Epithelial cell of proximal tubule (primary cell): ENCODE data around the gene LOXL1. TPM values are rescaled to one million over a fixed set of nuclear protein-coding genes. Genes with fewer than 3 reads are reported as not detected.
"Not testable (repeated sequence)": the region's sequence is repeated elsewhere in the genome, so short reads cannot be mapped to it uniquely, and the experiment has no call there.

Experiments
- DNase-seq: peaks from one replicate; pipeline ENCODE4 v3.0.0-alpha.2; 2011; ENCODE audit warnings: low read depth
- H3K4me3 ChIP-seq: 2 replicates; pipeline ENCODE4 v1.5.1; 2011; ENCODE audit warnings: low read depth, mild to moderate bottlenecking, low read length
- total RNA-seq: library from RNA; depleted of rRNA; stranded (reverse); fragments of >200 nt; gene quantifications from 2 replicates; pipeline ENCODE4 v1.2.3, GENCODE V29; 2015
- TF ChIP-seq, protein P1 (sequence below): conservative IDR thresholded peaks from 2 replicates; pipeline ENCODE4 v1.5.1; 2012; ENCODE audit warnings: low read depth, mild to moderate bottlenecking, low read length

The LOXL1 gene
- total RNA-seq, 1 donor from 2014 or later = 120 TPM

DNA sequence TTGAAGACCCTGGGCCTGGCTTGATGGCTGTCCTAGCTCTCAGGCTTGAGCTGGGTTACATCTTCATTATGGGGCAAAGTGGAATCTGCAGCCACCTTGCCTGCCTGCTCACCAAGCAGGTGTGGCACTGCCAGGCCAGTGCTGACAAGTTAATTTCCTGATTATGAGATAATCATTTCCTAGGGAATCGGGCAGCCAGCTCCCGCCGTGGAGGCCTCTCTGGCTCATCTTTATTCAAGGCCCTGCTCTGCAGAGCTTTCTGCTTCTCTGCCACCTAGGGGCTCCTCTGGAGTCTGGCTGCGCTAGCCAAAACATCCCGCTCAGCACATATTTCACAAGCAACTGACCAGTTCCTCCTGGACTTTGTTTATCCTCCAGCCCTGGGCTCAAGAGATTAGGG lies 9.9 kb downstream of the LOXL1 start:
- TF ChIP-seq, protein P1, sequence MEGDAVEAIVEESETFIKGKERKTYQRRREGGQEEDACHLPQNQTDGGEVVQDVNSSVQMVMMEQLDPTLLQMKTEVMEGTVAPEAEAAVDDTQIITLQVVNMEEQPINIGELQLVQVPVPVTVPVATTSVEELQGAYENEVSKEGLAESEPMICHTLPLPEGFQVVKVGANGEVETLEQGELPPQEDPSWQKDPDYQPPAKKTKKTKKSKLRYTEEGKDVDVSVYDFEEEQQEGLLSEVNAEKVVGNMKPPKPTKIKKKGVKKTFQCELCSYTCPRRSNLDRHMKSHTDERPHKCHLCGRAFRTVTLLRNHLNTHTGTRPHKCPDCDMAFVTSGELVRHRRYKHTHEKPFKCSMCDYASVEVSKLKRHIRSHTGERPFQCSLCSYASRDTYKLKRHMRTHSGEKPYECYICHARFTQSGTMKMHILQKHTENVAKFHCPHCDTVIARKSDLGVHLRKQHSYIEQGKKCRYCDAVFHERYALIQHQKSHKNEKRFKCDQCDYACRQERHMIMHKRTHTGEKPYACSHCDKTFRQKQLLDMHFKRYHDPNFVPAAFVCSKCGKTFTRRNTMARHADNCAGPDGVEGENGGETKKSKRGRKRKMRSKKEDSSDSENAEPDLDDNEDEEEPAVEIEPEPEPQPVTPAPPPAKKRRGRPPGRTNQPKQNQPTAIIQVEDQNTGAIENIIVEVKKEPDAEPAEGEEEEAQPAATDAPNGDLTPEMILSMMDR = peak; percentile 34
- no peak overlapping the region for H3K4me3 ChIP-seq
- DNase-seq = no peak

- no peak overlapping the region for H3K4me3 ChIP-seq
- DNase-seq = no peak
- TF ChIP-seq, protein P1 = no peak
These were observed 10.5 kb downstream of the LOXL1 start for GRCh38 chr15:73936588-73937290.

- TF ChIP-seq, protein P1 = no peak
- no peak overlapping the region for H3K4me3 ChIP-seq
- no peak for DNase-seq
These were observed 11.0 kb downstream of the LOXL1 start for GRCh38 chr15:73937296-73937695.

DNA sequence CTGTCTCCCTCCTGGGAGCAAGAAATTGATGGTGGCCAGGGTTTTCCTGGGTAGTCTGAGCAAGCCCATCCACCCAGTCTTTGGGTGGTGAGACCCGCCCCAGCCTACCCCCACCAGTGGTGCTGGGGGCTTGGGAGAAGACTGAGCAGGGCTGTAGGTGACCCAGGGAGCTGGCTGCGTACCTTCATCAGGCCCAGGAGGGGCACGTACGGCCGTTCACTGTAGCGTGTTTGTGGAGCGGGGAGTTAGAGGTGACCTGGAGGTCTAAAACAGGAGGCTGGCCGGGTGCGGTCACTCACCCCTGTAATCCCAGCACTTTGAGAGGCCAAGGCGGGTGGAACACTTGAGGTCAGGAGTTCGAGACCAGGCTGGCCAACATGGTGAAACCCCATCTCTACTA lies 11.5 kb downstream of the LOXL1 start:
- TF ChIP-seq, protein P1 = no peak
- no peak overlapping the region for H3K4me3 ChIP-seq
- DNase-seq = no peak

GRCh38 chr15:73938516-73938915 lies 12.3 kb downstream of the LOXL1 start:
- not testable (repeated sequence) for DNase-seq

DNA sequence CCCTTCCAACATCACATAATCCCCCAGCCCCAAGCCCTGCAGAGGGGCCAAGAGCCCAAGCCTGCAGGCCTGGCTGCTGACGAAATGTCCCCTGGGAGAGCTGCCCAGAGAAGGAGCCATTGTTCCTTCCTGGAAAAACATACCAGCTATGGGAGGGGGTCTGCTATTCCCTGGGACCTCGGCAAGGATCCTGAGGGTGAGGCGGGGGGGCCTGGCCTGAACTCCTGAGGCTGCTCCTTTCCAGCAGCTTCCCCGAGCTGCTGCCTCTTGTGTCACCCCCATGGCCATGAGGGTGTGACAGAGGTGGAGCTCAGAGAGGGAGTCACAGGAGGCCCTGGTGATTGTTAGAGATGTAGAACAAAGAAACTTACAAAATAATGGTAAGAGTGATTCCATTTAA lies 12.9 kb downstream of the LOXL1 start:
- H3K4me3 ChIP-seq = no peak overlapping the region
- TF ChIP-seq, protein P1 = no peak
- no peak for DNase-seq

More at GRCh38 chr15:73938516-73938915, 12.3 kb downstream of the LOXL1 start:
- not testable (repeated sequence) for H3K4me3 ChIP-seq

- H3K4me3 ChIP-seq = no peak overlapping the region
- no peak for DNase-seq
- TF ChIP-seq, protein P1 = no peak
These were observed 14.1 kb downstream of the LOXL1 start for GRCh38 chr15:73940061-73940981.
